ACC112 (cell line): ENCODE data around the gene PPP1R37.

Experiments used
- H2AFZ ChIP-seq: fragments of 200-600 bp; sonication (generic); one replicate; pipeline ENCODE4 v1.6.0; 2017; ENCODE audit warnings: antibody characterized with exemption, low read length; ENCODE audit not compliant: unreplicated experiment
- H3K27ac ChIP-seq: fragments of 200-600 bp; sonication (generic); 2 replicates; pipeline ENCODE4 v1.5.1; 2014; ENCODE audit warnings: low read depth, mild to moderate bottlenecking, antibody characterized with exemption, low read length, moderate library complexity
- H3K27me3 ChIP-seq: fragments of 200-600 bp; sonication (generic); 2 replicates; pipeline ENCODE4 v1.6.1; 2014; ENCODE audit warnings: mild to moderate bottlenecking, antibody characterized with exemption, low read length, moderate library complexity, mixed read lengths; ENCODE audit not compliant: insufficient read depth
- H3K36me3 ChIP-seq: fragments of 200-600 bp; sonication (generic); 2 replicates; pipeline ENCODE4 v1.6.1; 2016; ENCODE audit warnings: mild to moderate bottlenecking, antibody characterized with exemption, low read length, moderate library complexity, mixed read lengths; ENCODE audit not compliant: insufficient read depth
- H3K4me1 ChIP-seq: fragments of 200-600 bp; sonication (generic); one replicate; pipeline ENCODE4 v1.6.1; 2016; ENCODE audit warnings: low read length, mixed read lengths; ENCODE audit not compliant: insufficient read depth, unreplicated experiment, control insufficient read depth
- H3K4me3 ChIP-seq: fragments of 200-600 bp; sonication (generic); 2 replicates; pipeline ENCODE4 v1.5.1; 2014; ENCODE audit warnings: mild to moderate bottlenecking, low read depth, low read length
- H3K79me2 ChIP-seq: fragments of 200-600 bp; sonication (generic); one replicate; pipeline ENCODE4 v1.6.0; 2016; ENCODE audit warnings: low read length; ENCODE audit not compliant: control insufficient read depth, unreplicated experiment, insufficient read depth

Gene PPP1R37

GRCh38 chr19:45156751-45157150 lies 63.8 kb downstream of the PPP1R37 start:
- Histone ChIP-seq H3K4me3 (no peak overlapping the region), H3K27me3 (no peaks in the 10 kb centered on the region), H3K79me2 (no peaks in the 10 kb centered on the region), H3K36me3 (no peaks in the 10 kb centered on the region), H3K4me1 (peaks cover 10% of the 10 kb centered on the region), H2AFZ (no peak overlapping the region), H3K27ac (no peak overlapping the region)

GRCh38 chr19:45158503-45159209 lies 65.7 kb downstream of the PPP1R37 start:
- H3K4me1 ChIP-seq = peaks cover 6% of the 10 kb centered on the region
- no peak overlapping the region for H2AFZ ChIP-seq
- no peak overlapping the region for H3K4me3 ChIP-seq
- H3K27me3 ChIP-seq = no peaks in the 10 kb centered on the region
- H3K79me2 ChIP-seq = no peaks in the 10 kb centered on the region
- H3K36me3 ChIP-seq = no peaks in the 10 kb centered on the region
- H3K27ac ChIP-seq = no peak overlapping the region

- H3K27ac ChIP-seq = no peak overlapping the region
- H3K79me2 ChIP-seq = no peaks in the 10 kb centered on the region
Measured at GRCh38 chr19:45159210-45159970, 66.4 kb downstream of the PPP1R37 start.

GRCh38 chr19:45159971-45160324 lies 67.0 kb downstream of the PPP1R37 start:
- Histone ChIP-seq H3K27ac (no peak overlapping the region), H3K79me2 (no peaks in the 10 kb centered on the region), H2AFZ (no peak overlapping the region), H3K36me3 (no peaks in the 10 kb centered on the region), H3K4me1 (peaks cover 5% of the 10 kb centered on the region), H3K27me3 (no peaks in the 10 kb centered on the region), H3K4me3 (no peak overlapping the region)

More at GRCh38 chr19:45159210-45159970, 66.4 kb downstream of the PPP1R37 start:
- Histone ChIP-seq H3K4me3 (no peak overlapping the region), H3K4me1 (peaks cover 4% of the 10 kb centered on the region), H3K36me3 (no peaks in the 10 kb centered on the region), H3K27me3 (no peaks in the 10 kb centered on the region), H2AFZ (no peak overlapping the region)

GRCh38 chr19:45160870-45161737 lies 68.1 kb downstream of the PPP1R37 start, which contains the start of gene NKPD1:
TSS of gene NKPD1 (minus strand) at chr19:45160982. CDS start at chr19:45160150, 832 bp downstream.
- Histone ChIP-seq H3K27me3 (no peaks in the 10 kb centered on the region), H2AFZ (no peak within 1 kb of the TSS), H3K36me3 (no peaks in the 10 kb centered on the region), H3K4me3 (no peak within 1 kb of the TSS), H3K27ac (no peak within 1 kb of the TSS), H3K79me2 (no peaks in the 10 kb centered on the region), H3K4me1 (peaks cover 5% of the 10 kb centered on the region)

GRCh38 chr19:45161738-45162607 lies 69.0 kb downstream of the PPP1R37 start:
- Histone ChIP-seq H2AFZ (no peak overlapping the region), H3K27me3 (no peaks in the 10 kb centered on the region), H3K27ac (no peak overlapping the region), H3K36me3 (no peaks in the 10 kb centered on the region), H3K4me1 (peaks cover 5% of the 10 kb centered on the region), H3K4me3 (no peak overlapping the region), H3K79me2 (no peaks in the 10 kb centered on the region)

GRCh38 chr19:45162608-45163143 lies 69.7 kb downstream of the PPP1R37 start:
- H3K27ac ChIP-seq = no peak overlapping the region
- no peaks in the 10 kb centered on the region for H3K27me3 ChIP-seq
- no peaks in the 10 kb centered on the region for H3K36me3 ChIP-seq
- no peak overlapping the region for H3K4me3 ChIP-seq
- H2AFZ ChIP-seq = no peak overlapping the region
- no peaks in the 10 kb centered on the region for H3K79me2 ChIP-seq
- peaks cover 5% of the 10 kb centered on the region for H3K4me1 ChIP-seq

- Histone ChIP-seq H3K4me1 (peaks cover 5% of the 10 kb centered on the region), H3K79me2 (no peaks in the 10 kb centered on the region), H2AFZ (no peak overlapping the region)
Measured at GRCh38 chr19:45163156-45163555, 70.2 kb downstream of the PPP1R37 start.

GRCh38 chr19:45163751-45164460 lies 70.9 kb downstream of the PPP1R37 start:
- H3K27ac ChIP-seq = no peak overlapping the region
- no peak overlapping the region for H2AFZ ChIP-seq
- no peaks in the 10 kb centered on the region for H3K79me2 ChIP-seq
- H3K36me3 ChIP-seq = no peaks in the 10 kb centered on the region
- H3K4me1 ChIP-seq = peaks cover 5% of the 10 kb centered on the region
- no peak overlapping the region for H3K4me3 ChIP-seq
- H3K27me3 ChIP-seq = no peaks in the 10 kb centered on the region

More at GRCh38 chr19:45163156-45163555, 70.2 kb downstream of the PPP1R37 start:
- no peaks in the 10 kb centered on the region for H3K27me3 ChIP-seq
- no peaks in the 10 kb centered on the region for H3K36me3 ChIP-seq
- no peak overlapping the region for H3K27ac ChIP-seq
- H3K4me3 ChIP-seq = no peak overlapping the region
